HepG2 (cell line): ENCODE results near the gene P4HB. TPM values are rescaled to one million over a fixed set of nuclear protein-coding genes. Genes with fewer than 3 reads are reported as not detected.
A peak's percentile ranks its signal among the peaks of the same experiment; 100 is the strongest.

Experiments
- BRCA1 ChIP-seq: sonication (generic); formaldehyde crosslinking; IDR thresholded peaks from 2 replicates; pipeline ENCODE4 v1.4.0; 2020; ENCODE audit warnings: missing genetic modification reagents
- CEBPZ ChIP-seq: IDR thresholded peaks from 2 replicates; pipeline ENCODE4 v1.6.1; 2012; ENCODE audit warnings: low read length, improper control_type of control experiment
- HNRNPK ChIP-seq: fragments of 200-400 bp; formaldehyde crosslinking; IDR thresholded peaks from 2 replicates; pipeline ENCODE4 v1.6.1; 2018; ENCODE audit warnings: low read length, low read depth, moderate library complexity, mild to moderate bottlenecking; ENCODE audit not compliant: poor library complexity, severe bottlenecking
- RFX1 ChIP-seq: fragments of 450-650 bp; IDR thresholded peaks from 2 replicates; pipeline ENCODE4 v1.6.1; 2017
- SP2 ChIP-seq: sonication (generic); formaldehyde crosslinking; IDR thresholded peaks from 2 replicates; pipeline ENCODE4 v1.5.1; 2020; ENCODE audit warnings: mild to moderate bottlenecking, missing genetic modification reagents
- ZBTB26 ChIP-seq: IDR thresholded peaks from 2 replicates; pipeline ENCODE4 v1.6.1; 2016; ENCODE audit warnings: missing compliant biosample characterization, missing genetic modification reagents, borderline replicate concordance
- ZFP36L2 ChIP-seq: sonication (generic); formaldehyde crosslinking; IDR thresholded peaks from 2 replicates; pipeline ENCODE4 v1.4.0; 2020; ENCODE audit warnings: missing genetic modification reagents
- ZFY ChIP-seq: sonication (generic); formaldehyde crosslinking; IDR thresholded peaks from 2 replicates; pipeline ENCODE4 v1.4.0; 2020; ENCODE audit warnings: missing genetic modification reagents
- ZNF280D ChIP-seq: sonication (generic); formaldehyde crosslinking; IDR thresholded peaks from 2 replicates; pipeline ENCODE4 v1.5.1; 2020; ENCODE audit warnings: mild to moderate bottlenecking, missing genetic modification reagents
- ZNF362 ChIP-seq: sonication (generic); formaldehyde crosslinking; IDR thresholded peaks from 2 replicates; pipeline ENCODE4 v1.4.0; 2020; ENCODE audit warnings: missing genetic modification reagents, mild to moderate bottlenecking, borderline replicate concordance
- ZNF781 ChIP-seq: sonication (generic); formaldehyde crosslinking; IDR thresholded peaks from 2 replicates; pipeline ENCODE4 v1.5.1; 2020; ENCODE audit warnings: borderline replicate concordance, mild to moderate bottlenecking, missing genetic modification reagents; ENCODE audit errors: not compliant biosample characterization
- polyA plus RNA-seq, 8 experiments: library from polyadenylated mRNA; depleted of rRNA in 3 of 8; stranded (reverse) in 7 of 8; unstranded in 1 of 8; fragments of >200 nt; fragmentation: Illumina TruSeq in 4 of 8; extraction: Trizol in 4 of 8; gene quantifications; 2 replicates each; pipeline versions ENCODE4 v1.2.1 to v1.2.3, GENCODE V29; 2011 to 2016; ENCODE audit warnings: low read depth in 4 of 8, missing spikeins in 1 of 8, mixed read lengths in 1 of 8; ENCODE audit not compliant: insufficient read depth in 1 of 8
- total RNA-seq, 5 experiments: library from RNA; depleted of rRNA; stranded (reverse); fragments of >200 nt; fragmentation: Illumina TruSeq; extraction: Trizol; gene quantifications; 2 replicates each; pipeline ENCODE4 v1.2.3, GENCODE V29; 2016; ENCODE audit warnings: low read depth in 1 of 5

Gene P4HB
- total and polyA plus RNA-seq, 2 of the 13 experiments (the other 11 are each of a cell fraction or from before 2014, with no cell fraction given): 185 to 782 TPM

- TF ChIP-seq CEBPZ (no peak), ZFP36L2 (CRISPR knock-in tag) (no peak), ZNF362 (CRISPR knock-in tag) (no peak), RFX1 (no peak), SP2 (CRISPR knock-in tag) (no peak), ZFY (peak; percentile 49; the same call in 1 of the 2 replicates), HNRNPK (no peak), ZNF280D (CRISPR knock-in tag) (no peak; the same call in 1 of the 2 replicates), BRCA1 (CRISPR knock-in tag) (no peak), ZNF781 (CRISPR knock-in tag) (no peak), ZBTB26 (CRISPR knock-in tag) (no peak; the same call in 1 of the 2 replicates)
Observed at GRCh38 chr17:81814748-81815645, 45.3 kb downstream of the P4HB start (continued).
